ENCODE measurements around the gene PTH1R. TPM values are rescaled to one million over a fixed set of nuclear protein-coding genes. Genes with fewer than 3 reads are reported as not detected.

Gene PTH1R
- total RNA-seq, 8 experiments from 2014 or later: 0.46 to 7.8 (median 0.97) TPM; not detected in 2

DNA sequence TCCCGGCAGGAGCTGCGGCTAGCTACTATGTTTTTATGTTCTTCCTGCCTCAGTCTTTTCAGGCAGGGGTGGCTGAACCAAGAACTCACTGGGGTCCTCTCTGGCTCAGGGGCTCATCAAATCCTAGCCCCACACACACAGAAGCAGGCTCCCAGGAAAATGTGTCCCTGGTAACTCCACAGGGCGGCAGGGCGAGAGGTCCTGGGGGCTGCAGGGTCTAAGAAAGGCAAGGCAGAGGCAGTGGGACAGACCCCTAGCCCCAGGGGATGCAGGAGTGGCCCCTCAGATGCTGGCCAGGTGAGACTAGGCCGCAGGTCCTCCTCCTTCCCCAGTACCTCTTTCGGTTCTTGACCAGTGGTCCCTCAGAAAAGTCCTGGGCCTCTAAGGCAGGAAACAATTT is 48.9 kb downstream of the PTH1R start:
- H3K4me1 ChIP-seq (replicated peaks in 1 of 2): peaks cover under 1 to 2% of the 10 kb centered on the region in 2 donors
- H3K4me3 ChIP-seq: no peak overlapping the region
- peak in 1 of 8 experiments; percentile 1 for ATAC-seq (replicated peaks in 6 of 8)
- WGBS, 10 experiments: 83 to 100% (median 100%) methylated on average over 1 to 5 of the region's 6 CpGs; no CpG with 5 or more reads in 4 of the 10 experiments
- peak overlapping the region in 1 of 2 donors; percentile 44 for H3K27ac ChIP-seq
- in situ Hi-C loops (cut with MboI; ENCODE audit: low pct_unique_long_range_greater_than_20kb in 2 of 9, low sequenced_read_pairs in 9 of 9, unreplicated experiment in 9 of 9): no loop called here

DNA sequence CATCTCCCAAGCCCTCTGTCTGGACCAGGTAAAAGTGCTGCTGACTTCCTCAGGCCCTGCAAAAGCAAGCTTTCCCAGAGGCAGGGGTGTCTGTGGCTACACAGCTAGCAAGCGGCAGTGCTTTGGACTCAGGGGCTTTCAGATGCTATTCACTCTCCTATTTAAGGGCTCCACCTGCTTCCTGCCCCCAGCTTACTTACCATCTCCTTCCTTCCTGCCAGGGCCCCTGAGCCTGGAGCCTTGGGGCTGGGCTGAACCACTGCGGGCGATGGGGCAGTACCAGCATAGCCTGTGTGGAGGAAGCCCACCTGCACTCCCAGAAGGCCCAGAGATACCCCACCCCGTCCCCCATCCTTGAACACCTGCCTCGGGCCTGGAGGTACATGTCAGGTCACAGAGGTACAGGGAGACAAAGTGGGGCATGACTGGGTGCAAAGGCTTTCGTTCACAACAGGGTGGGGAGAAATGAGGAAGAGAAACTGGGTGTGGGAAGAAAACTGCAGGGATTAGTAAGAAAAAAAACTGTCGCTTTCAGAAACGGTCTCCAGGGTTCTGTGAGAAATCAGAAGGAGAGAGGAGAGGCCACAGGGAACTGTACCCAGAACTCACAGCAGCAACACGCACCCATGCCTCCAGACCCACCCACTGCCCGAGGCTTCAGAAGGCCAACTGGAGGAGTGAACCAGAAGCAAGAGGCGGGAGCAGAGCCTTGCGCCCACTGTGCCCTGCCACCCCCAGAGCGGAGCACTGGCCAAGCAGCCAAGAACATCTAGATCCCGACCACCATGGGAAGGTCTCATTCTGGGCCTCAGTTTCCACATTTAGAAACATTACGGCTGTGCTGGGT is 49.6 kb downstream of the PTH1R start:
- WGBS, 10 experiments: 78 to 100% (median 92%) methylated on average over 1 to 8 of the region's 15 CpGs; no CpG with 5 or more reads in 2 of the 10 experiments
- H3K4me1 ChIP-seq (replicated peaks in 1 of 2): peaks cover 7 to 9% of the 10 kb centered on the region in 2 donors
- in situ Hi-C loops (cut with MboI; ENCODE audit: low pct_unique_long_range_greater_than_20kb in 2 of 9, low sequenced_read_pairs in 9 of 9, unreplicated experiment in 9 of 9): no loop called here

DNA sequence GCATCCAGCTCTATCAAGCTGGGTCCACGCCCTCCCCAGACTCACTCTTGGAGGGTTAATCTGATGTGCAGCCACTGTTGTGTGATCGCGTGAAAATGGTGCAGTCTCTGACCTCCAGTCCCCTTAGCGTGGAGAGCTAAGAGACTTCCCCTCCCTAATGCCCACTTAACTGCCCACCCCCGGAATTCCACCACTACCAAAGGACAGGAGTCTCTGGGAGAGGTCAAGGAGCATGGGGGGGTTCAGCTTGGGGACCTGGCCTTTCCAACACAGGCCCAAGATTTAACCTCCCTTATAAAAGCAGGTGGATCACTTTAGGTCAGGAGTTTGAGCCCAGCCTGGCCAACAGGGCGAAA is 50.2 kb downstream of the PTH1R start:
- Histone ChIP-seq H3K27ac (no peak overlapping the region), H3K4me1 (replicated peaks in 1 of 2) (peaks cover 13% of the 10 kb centered on the region in 2 donors), H3K4me3 (no peak overlapping the region)
- in situ Hi-C loops (cut with MboI; ENCODE audit: low pct_unique_long_range_greater_than_20kb in 2 of 9, low sequenced_read_pairs in 9 of 9, unreplicated experiment in 9 of 9): no loop called here
- 94 to 100% (median 100%) methylated on average over 1 to 5 of the region's 6 CpGs; no CpG with 5 or more reads in 4 of the 10 experiments for WGBS, 10 experiments
- no peak for ATAC-seq (replicated peaks in 6 of 8)

More for the DNA sequence above, 49.6 kb downstream of the PTH1R start:
- Histone ChIP-seq H3K27ac (no peak overlapping the region), H3K4me3 (no peak overlapping the region)
- no peak for ATAC-seq (replicated peaks in 6 of 8)

GRCh38 chr3:46928282-46928681 is 50.8 kb downstream of the PTH1R start:
- in situ Hi-C loops (cut with MboI; ENCODE audit: low pct_unique_long_range_greater_than_20kb in 2 of 9, low sequenced_read_pairs in 9 of 9, unreplicated experiment in 9 of 9): no loop called here
- Histone ChIP-seq H3K4me1 (replicated peaks in 1 of 2) (peaks cover 13 to 14% of the 10 kb centered on the region in 2 donors), H3K4me3 (no peak overlapping the region), H3K27ac (no peak overlapping the region)
- no peak for ATAC-seq (replicated peaks in 6 of 8)
- 80 to 100% (median 80%) methylated on average over 1 of the region's 1 CpG; no CpG with 5 or more reads in 5 of the 10 experiments for WGBS, 10 experiments

DNA sequence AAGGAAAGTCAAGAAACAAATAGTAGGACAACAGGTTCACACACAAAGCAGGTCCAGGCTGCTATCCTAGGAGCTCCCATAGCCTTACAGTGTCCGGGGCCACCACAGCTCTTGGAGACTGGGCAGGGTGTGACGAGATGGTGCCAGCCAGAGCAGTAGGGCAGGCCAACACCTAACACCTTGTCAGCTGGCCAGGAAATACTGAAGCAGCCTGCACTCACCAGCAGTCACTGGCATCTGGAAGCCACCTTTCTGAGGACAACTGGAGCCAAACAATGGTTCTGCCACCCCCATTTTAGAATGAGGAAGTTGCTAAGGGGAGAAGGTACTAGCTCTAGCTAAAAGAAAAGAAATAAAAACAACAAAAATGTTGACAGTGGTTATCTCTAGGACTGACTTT is 51.8 kb downstream of the PTH1R start:
- no peak for ATAC-seq (replicated peaks in 6 of 8)
- peaks cover 13 to 14% of the 10 kb centered on the region in 2 donors for H3K4me1 ChIP-seq (replicated peaks in 1 of 2)
- in situ Hi-C loops (cut with MboI; ENCODE audit: low pct_unique_long_range_greater_than_20kb in 2 of 9, low sequenced_read_pairs in 9 of 9, unreplicated experiment in 9 of 9): no loop called here
- H3K4me3 ChIP-seq: no peak overlapping the region
- no peak overlapping the region for H3K27ac ChIP-seq
- WGBS, 10 experiments: 20 to 100% (median 87%) methylated on average over 1 to 2 of the region's 2 CpGs; no CpG with 5 or more reads in 1 of the 10 experiments

DNA sequence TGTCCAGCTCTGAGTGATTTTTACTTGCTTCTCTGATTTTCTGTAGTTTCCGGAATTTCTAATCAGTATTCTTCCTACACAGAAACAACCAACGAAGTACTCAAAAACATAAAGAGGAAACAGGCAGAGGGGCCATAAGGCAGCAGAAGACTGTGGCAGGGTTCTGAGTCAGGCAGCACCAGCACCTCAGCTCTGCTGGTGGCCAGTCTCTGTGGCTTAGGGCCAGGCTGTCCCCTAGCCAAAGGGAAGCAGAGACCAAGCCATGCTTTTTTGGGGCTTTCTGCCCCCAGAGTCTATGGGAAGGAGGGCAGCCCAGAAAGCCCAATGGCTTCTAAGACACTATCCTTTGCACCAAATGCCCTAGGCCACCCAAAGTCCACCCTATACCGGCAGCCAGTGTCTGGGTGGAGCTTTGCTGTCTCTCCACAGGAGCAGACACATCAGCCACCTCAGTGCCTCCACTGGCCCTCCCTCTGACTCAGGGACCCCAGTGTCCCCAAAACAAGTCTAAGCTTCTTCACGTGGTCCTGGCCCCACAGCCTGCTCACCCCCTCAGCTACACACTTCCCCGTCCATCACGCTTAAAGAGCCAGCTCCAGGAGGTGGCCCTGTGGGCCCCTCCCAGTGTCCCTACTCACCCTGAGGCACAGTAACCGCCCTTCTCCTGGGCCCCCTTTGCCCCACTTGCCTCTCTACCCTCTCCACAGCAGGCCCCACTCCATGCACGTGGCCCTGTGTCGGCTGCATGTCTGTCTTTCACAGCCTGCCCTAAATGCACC is 52.8 kb downstream of the PTH1R start:
- ATAC-seq (replicated peaks in 6 of 8): no peak
- H3K4me3 ChIP-seq: no peak overlapping the region
- peaks cover 13 to 19% of the 10 kb centered on the region in 2 donors for H3K4me1 ChIP-seq (replicated peaks in 1 of 2)
- 20 to 100% (median 84%) methylated on average over 1 to 6 of the region's 9 CpGs; no CpG with 5 or more reads in 2 of the 10 experiments for WGBS, 10 experiments
- H3K27ac ChIP-seq: no peak overlapping the region
- in situ Hi-C loops (cut with MboI; ENCODE audit: low pct_unique_long_range_greater_than_20kb in 2 of 9, low sequenced_read_pairs in 9 of 9, unreplicated experiment in 9 of 9): no loop called here

DNA sequence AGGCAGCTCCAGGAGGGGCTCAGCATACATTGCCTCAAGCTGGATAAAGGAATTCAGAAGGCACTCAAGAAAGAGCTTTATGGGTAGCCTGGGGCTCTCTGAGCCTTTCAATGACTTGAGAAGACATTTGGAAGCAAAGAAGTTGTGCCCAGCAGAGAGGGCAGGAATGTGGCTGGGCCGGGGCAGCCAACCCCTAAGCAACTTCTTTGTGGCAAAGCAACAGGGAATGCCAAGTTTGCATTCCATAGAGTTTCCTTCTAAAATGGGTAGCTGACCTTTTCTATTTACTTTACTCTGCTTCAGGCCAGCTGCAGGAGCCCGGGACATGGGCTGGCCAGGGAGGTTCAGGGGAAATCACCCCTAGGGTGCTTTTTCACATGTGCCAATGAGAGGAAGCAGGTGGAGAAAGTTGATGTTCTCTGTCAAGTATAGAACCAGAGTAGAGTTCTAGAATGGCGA is 53.5 kb downstream of the PTH1R start:
- in situ Hi-C loops (cut with MboI; ENCODE audit: low pct_unique_long_range_greater_than_20kb in 2 of 9, low sequenced_read_pairs in 9 of 9, unreplicated experiment in 9 of 9): no loop called here
- H3K4me1 ChIP-seq (replicated peaks in 1 of 2): peaks cover 16 to 22% of the 10 kb centered on the region in 2 donors
- WGBS, 10 experiments: 0 to 100% (median 94%) methylated on average over 1 to 3 of the region's 3 CpGs; no CpG with 5 or more reads in 1 of the 10 experiments
- H3K4me3 ChIP-seq: no peak overlapping the region
- ATAC-seq (replicated peaks in 6 of 8): peak in 1 of 8 experiments; percentile 24
- no peak overlapping the region for H3K27ac ChIP-seq

GRCh38 chr3:46931631-46932331 is 54.3 kb downstream of the PTH1R start:
- peak in 3 of 8 experiments; percentile 50 to 59 (median 58) for ATAC-seq (replicated peaks in 6 of 8)

DNA sequence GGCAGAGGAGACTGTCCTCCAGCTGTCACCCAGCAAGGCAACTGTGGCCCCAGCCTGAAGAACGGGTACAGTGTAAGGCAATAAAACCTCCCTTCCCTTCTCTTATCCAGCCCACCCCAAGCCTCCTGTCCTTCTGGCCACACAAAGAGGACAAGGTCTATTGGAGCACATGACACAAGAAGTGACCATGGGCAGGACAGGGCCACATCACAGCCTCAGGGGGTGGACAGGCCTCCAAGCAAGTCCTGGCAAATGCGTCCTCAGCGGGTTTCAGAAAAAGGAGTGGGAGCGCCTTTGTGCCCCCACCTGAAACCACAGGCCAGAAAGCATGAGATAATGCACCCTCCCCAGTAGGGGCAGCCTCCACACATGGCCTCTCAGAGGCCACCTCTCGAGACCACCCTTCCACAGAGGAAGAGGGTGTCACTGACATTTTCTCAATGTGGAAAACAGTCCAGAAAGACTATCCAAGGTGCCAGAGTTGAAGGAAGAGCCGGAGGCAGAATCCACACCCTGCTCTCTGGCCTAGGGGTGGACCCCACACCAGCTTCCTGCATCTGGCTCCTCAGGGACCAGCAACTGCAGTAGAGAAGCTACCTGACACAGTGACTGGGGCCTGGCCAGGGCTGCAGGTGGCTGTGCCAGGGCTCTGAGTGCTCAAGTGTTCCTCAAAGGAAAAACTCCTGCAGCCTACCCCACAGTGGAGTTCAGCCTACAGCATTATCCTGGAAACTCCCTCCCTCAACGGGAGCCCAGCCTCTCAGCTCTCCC is 55.1 kb downstream of the PTH1R start:
- 14 to 100% (median 88%) methylated on average over 1 to 6 of the region's 7 CpGs; no CpG with 5 or more reads in 2 of the 10 experiments for WGBS, 10 experiments
- H3K4me3 ChIP-seq: no peak overlapping the region
- peaks cover 16 to 23% of the 10 kb centered on the region in 2 donors for H3K4me1 ChIP-seq (replicated peaks in 1 of 2)
- in situ Hi-C loops (cut with MboI; ENCODE audit: low pct_unique_long_range_greater_than_20kb in 2 of 9, low sequenced_read_pairs in 9 of 9, unreplicated experiment in 9 of 9): no loop called here
- no peak overlapping the region for H3K27ac ChIP-seq
- ATAC-seq (replicated peaks in 6 of 8): no peak

More at GRCh38 chr3:46931631-46932331, 54.3 kb downstream of the PTH1R start:
- in situ Hi-C loops (cut with MboI; ENCODE audit: low pct_unique_long_range_greater_than_20kb in 2 of 9, low sequenced_read_pairs in 9 of 9, unreplicated experiment in 9 of 9): no loop called here
- Histone ChIP-seq H3K4me1 (replicated peaks in 1 of 2) (peaks cover 16 to 23% of the 10 kb centered on the region in 2 donors), H3K4me3 (no peak overlapping the region), H3K27ac (peak overlapping the region in 1 of 2 donors; percentile 45)
- WGBS, 10 experiments: 16 to 100% (median 67%) methylated on average over 1 to 5 of the region's 6 CpGs; no CpG with 5 or more reads in 1 of the 10 experiments

GRCh38 chr3:46933261-46933660 is 55.7 kb downstream of the PTH1R start:
- WGBS, 10 experiments: 50 to 100% (median 83%) methylated on average over 1 to 5 of the region's 6 CpGs; no CpG with 5 or more reads in 4 of the 10 experiments
- no peak overlapping the region for H3K4me3 ChIP-seq
- ATAC-seq (replicated peaks in 6 of 8): no peak
- no peak overlapping the region for H3K27ac ChIP-seq
- in situ Hi-C loops (cut with MboI; ENCODE audit: low pct_unique_long_range_greater_than_20kb in 2 of 9, low sequenced_read_pairs in 9 of 9, unreplicated experiment in 9 of 9): no loop called here
- H3K4me1 ChIP-seq (replicated peaks in 1 of 2): peaks cover 16 to 23% of the 10 kb centered on the region in 2 donors

DNA sequence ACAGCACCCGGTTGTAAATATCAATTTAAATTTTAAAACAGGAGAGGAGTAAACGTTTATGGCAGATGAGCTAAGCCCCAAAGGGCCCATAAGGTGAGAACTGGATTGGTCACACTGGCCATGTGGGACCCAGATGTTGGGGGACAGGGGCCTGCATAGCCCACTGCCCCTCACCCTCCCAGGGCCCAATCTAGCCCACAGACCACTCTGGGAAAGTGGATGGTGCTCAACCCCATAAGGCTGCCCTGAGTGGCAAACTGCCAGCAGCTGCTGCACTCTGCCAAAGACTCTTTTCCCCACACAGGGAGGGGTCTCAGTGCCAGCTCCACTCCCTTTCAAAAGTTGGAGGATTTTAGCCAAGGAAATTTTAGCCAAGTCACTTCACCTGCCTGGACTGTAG is 56.6 kb downstream of the PTH1R start:
- ATAC-seq (replicated peaks in 6 of 8): peak in 3 of 8 experiments; percentile 2 to 38 (median 6)
- no peak overlapping the region for H3K27ac ChIP-seq
- peaks cover 16 to 23% of the 10 kb centered on the region in 2 donors for H3K4me1 ChIP-seq (replicated peaks in 1 of 2)
- in situ Hi-C loops (cut with MboI; ENCODE audit: low pct_unique_long_range_greater_than_20kb in 2 of 9, low sequenced_read_pairs in 9 of 9, unreplicated experiment in 9 of 9): no loop called here
- no peak overlapping the region for H3K4me3 ChIP-seq
- WGBS, 10 experiments: 0 to 60% (median 10%) methylated on average over 1 to 2 of the region's 2 CpGs; no CpG with 5 or more reads in 4 of the 10 experiments
